Measurements from ENCODE around the gene RBM15B. TPM values are rescaled to one million over a fixed set of nuclear protein-coding genes. Genes with fewer than 3 reads are reported as not detected.

The RBM15B gene
- total RNA-seq, 3 donors from 2014 or later, result 28.5 to 35.0 (median 28.8) TPM

DNA sequence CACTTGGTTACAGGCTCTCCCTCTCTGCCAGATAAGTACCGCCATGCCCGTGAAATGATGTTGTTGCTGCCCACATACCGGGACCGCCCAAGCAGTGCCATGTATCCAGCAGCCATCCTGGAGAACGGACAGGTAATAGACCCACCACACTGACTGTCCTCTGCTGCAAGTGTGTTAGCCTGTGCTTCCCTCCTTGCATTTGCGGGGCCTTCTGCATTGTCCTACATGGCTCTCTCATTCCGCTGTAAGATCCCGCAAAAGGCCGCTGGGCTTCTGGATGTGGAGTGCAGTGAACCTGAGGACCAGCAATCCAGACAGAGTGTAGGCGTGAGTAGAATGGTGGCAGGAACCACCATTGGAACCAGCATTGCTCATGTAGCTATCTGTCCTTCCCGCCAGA, 16.6 kb upstream of the RBM15B start:
- Histone ChIP-seq H3K36me3 (ENCODE audit: low read depth) (no peaks in the 10 kb centered on the region), H3K9me3 (no peaks in the 10 kb centered on the region), H3K4me1 (ENCODE audit: low read depth) (no peaks in the 10 kb centered on the region), H3K4me3 (no peak overlapping the region)
- no peak for DNase-seq
- TF ChIP-seq, protein P1, sequence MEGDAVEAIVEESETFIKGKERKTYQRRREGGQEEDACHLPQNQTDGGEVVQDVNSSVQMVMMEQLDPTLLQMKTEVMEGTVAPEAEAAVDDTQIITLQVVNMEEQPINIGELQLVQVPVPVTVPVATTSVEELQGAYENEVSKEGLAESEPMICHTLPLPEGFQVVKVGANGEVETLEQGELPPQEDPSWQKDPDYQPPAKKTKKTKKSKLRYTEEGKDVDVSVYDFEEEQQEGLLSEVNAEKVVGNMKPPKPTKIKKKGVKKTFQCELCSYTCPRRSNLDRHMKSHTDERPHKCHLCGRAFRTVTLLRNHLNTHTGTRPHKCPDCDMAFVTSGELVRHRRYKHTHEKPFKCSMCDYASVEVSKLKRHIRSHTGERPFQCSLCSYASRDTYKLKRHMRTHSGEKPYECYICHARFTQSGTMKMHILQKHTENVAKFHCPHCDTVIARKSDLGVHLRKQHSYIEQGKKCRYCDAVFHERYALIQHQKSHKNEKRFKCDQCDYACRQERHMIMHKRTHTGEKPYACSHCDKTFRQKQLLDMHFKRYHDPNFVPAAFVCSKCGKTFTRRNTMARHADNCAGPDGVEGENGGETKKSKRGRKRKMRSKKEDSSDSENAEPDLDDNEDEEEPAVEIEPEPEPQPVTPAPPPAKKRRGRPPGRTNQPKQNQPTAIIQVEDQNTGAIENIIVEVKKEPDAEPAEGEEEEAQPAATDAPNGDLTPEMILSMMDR (IDR thresholded peaks at IDR 0.05), result no peak
- ATAC-seq, result no peak
- intact Hi-C loops (cut with DNase I, micrococcal nuclease), result no loop called here

DNA sequence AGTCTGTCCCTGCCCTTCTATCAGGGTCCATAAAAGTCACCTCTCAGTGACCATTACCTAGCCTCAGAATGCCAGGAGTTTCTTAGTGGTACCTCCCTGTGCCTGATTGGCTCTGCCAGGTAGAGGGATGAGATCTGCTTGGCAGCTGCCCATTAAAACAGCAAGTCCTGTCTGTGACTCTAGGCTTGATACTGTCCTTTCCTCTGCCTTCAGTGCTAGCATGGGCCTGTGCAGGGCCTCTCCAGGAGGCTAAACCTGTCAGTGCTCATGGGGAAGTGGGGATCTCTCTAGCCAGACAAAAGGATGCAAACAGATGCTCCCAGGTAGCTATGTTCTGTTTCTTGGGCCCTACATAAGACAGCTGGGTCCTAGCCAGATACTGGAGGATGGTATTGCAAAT, 15.9 kb upstream of the RBM15B start:
- H3K4me1 ChIP-seq (ENCODE audit: low read depth), result no peaks in the 10 kb centered on the region
- DNase-seq (no peak), ATAC-seq (no peak)
- H3K9me3 ChIP-seq, result no peaks in the 10 kb centered on the region
- intact Hi-C loops (cut with DNase I, micrococcal nuclease), result no loop called here
- H3K4me3 ChIP-seq, result no peak overlapping the region
- no peaks in the 10 kb centered on the region for H3K36me3 ChIP-seq (ENCODE audit: low read depth)
- TF ChIP-seq, protein P1 (IDR thresholded peaks at IDR 0.05), result no peak

DNA sequence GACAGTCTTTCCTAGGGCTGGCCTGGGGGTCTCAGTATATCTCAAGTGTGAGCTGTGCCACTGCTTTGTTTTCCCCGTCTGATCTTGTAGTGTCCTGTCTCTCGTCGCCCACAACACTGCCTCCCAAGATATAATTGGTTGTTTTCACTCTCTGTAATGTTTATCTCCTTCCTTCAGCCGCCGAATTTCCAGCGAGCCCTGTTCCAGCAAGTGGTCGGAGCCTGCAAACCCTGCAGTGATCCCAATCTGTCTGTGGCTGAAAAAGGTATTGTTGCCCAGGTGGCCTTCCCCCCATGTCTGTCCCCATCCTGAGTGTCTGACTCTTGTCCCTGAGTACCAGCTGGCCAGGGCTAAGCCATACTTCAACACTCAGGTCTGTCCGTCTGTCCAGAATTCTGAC, 15.5 kb upstream of the RBM15B start:
- Histone ChIP-seq H3K4me1 (ENCODE audit: low read depth) (no peaks in the 10 kb centered on the region), H3K4me3 (no peak overlapping the region), H3K36me3 (ENCODE audit: low read depth) (no peaks in the 10 kb centered on the region), H3K9me3 (no peaks in the 10 kb centered on the region)
- ATAC-seq, result no peak
- TF ChIP-seq, protein P1 (IDR thresholded peaks at IDR 0.05), result no peak
- DNase-seq, result no peak
- intact Hi-C loops (cut with DNase I, micrococcal nuclease), result no loop called here

DNA sequence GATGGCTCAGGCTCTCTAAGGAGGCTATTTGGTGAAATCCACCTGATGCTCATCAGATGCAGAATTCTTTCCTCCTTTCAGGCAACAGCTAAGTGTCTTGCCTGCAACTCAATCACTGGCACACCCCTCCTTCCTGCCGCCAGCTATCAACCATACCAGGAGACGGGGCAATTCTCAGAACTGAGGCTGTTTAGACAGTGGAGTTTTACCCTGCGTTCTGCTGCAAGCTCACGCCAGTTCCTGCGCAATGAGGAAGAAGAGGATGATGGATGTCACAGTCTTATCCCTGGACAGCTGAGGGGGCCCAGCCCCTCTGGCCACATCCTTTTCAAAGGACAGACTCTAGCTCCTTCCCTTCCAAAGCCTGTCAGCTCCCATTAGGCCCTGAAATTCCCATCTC, 13.0 kb upstream of the RBM15B start:
- H3K4me3 ChIP-seq, result no peak overlapping the region
- no peak for ATAC-seq
- H3K36me3 ChIP-seq (ENCODE audit: low read depth), result no peaks in the 10 kb centered on the region
- no peaks in the 10 kb centered on the region for H3K4me1 ChIP-seq (ENCODE audit: low read depth)
- H3K9me3 ChIP-seq, result no peaks in the 10 kb centered on the region
- DNase-seq, result no peak
- intact Hi-C loops (cut with DNase I, micrococcal nuclease), result no loop called here
- TF ChIP-seq, protein P1 (IDR thresholded peaks at IDR 0.05), result no peak

DNA sequence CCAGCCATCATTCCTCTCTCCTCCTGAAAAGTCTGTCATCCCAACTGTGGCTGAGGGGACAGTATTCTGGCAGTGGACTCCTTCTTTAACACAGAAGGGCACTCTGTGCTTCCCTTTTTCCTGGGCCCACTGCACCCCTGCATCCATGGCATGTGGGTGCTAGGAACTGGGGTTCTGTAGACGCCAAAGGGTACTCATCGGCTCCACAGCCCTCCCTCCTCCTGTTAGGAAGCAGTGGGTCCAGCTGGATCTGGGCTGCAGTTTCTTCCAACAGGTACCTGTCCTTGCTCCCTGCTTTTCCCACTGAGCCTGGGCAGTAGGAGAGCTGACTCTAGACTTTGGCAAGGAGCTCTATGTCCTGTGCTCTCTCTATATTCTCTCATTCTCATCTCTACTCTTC, 12.4 kb upstream of the RBM15B start:
- TF ChIP-seq, protein P1 (IDR thresholded peaks at IDR 0.05), result no peak
- no peaks in the 10 kb centered on the region for H3K36me3 ChIP-seq (ENCODE audit: low read depth)
- DNase-seq (no peak), ATAC-seq (no peak)
- no peaks in the 10 kb centered on the region for H3K4me1 ChIP-seq (ENCODE audit: low read depth)
- intact Hi-C loops (cut with DNase I, micrococcal nuclease), result no loop called here
- H3K4me3 ChIP-seq, result no peak overlapping the region
- no peaks in the 10 kb centered on the region for H3K9me3 ChIP-seq

DNA sequence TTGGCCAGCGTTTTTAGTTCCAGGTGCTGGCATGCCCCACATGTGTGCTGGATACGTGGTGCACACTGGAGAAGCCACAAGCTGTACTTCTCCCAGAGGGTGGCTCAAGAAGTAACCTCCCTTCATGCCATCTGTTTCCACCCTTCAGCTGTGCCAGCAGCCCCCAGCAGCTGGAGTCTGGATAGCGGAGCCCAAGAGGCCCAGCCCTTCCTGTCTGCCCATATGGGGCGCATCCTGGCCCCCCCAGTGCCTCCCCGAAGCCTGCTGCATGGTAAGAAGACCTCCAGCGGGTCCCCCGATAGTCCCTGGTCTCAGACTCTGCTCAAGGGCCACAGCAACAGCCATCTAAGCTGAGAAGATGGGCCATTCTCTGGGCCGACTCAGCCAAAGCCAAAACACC, 11.8 kb upstream of the RBM15B start:
- ATAC-seq (no peak), DNase-seq (no peak)
- H3K4me3 ChIP-seq, result no peak overlapping the region
- no peaks in the 10 kb centered on the region for H3K9me3 ChIP-seq
- intact Hi-C loops (cut with DNase I, micrococcal nuclease), result no loop called here
- no peaks in the 10 kb centered on the region for H3K4me1 ChIP-seq (ENCODE audit: low read depth)
- TF ChIP-seq, protein P1 (IDR thresholded peaks at IDR 0.05), result no peak
- H3K36me3 ChIP-seq (ENCODE audit: low read depth), result no peaks in the 10 kb centered on the region
